DMS114 treated with DMSO at 0.1 percent for 48 hours (cell line): ENCODE results near the gene CDH19.

ENCODE experiments used
- DNase-seq: peaks from one replicate; lab custom pipeline; 2025; ENCODE audit not compliant: unreplicated experiment; lab: John Stamatoyannopoulos, UW

The CDH19 gene

GRCh38 chr18:66457245-66457644 lies 146.6 kb downstream of the CDH19 start:
- DNase-seq = no peak
